Thoracic aorta (tissue), 2 donors: ENCODE data around the gene RNASE13. TPM values are rescaled to one million over a fixed set of nuclear protein-coding genes. Genes with fewer than 3 reads are reported as not detected.

Source experiments
- ATAC-seq: fragments of 150-250 bp; one replicate; pipeline ENCODE4 v1.8.0; 2017; ENCODE audit warnings: low read depth; ENCODE audit not compliant: insufficient number of reproducible peaks, low FRiP score
- DNase-seq: peaks from one replicate; pipeline ENCODE4 v3.0.0-alpha.2; 2020; ENCODE audit warnings: low spot score
- H3K27ac ChIP-seq, 2 donors: fragments of 200-600 bp; sonication (generic); 1 replicate in 1 of 2; 2 replicates in 1 of 2; pipeline ENCODE4 v1.5.1; 2016; ENCODE audit warnings: mild to moderate bottlenecking in 2 of 2, moderate library complexity in 2 of 2
- H3K27me3 ChIP-seq: fragments of 200-600 bp; sonication (generic); replicated peaks from 2 replicates; pipeline ENCODE4 v1.6.0; 2016; ENCODE audit warnings: mild to moderate bottlenecking; ENCODE audit not compliant: insufficient read depth
- H3K36me3 ChIP-seq: fragments of 200-600 bp; sonication (generic); one replicate; pipeline ENCODE4 v1.5.1; 2016
- H3K4me1 ChIP-seq, 2 donors: fragments of 200-600 bp; sonication (generic); 1 replicate in 1 of 2; 2 replicates in 1 of 2; pipeline versions ENCODE4 v1.5.1 to v1.6.0; 2016; ENCODE audit warnings: low read depth in 2 of 2, mild to moderate bottlenecking in 1 of 2; ENCODE audit not compliant: control insufficient read depth in 1 of 2
- H3K4me3 ChIP-seq: fragments of 200-600 bp; sonication (generic); 2 replicates; pipeline ENCODE4 v1.5.1; 2016; ENCODE audit warnings: mild to moderate bottlenecking
- H3K9me3 ChIP-seq: fragments of 200-600 bp; sonication (generic); 2 replicates; pipeline ENCODE4 v1.5.1; 2016
- CTCF ChIP-seq: fragments of 200-600 bp; sonication (generic); IDR thresholded peaks from one replicate; pipeline ENCODE4 v1.5.1; 2019; ENCODE audit warnings: antibody characterized with exemption
- total RNA-seq, 2 donors: library from RNA; depleted of rRNA; stranded (reverse); fragments of >200 nt; gene quantifications; one replicate each; pipeline versions ENCODE4 v1.1.0 to v1.2.3, GENCODE V29; 2016

The RNASE13 gene
- total RNA-seq, 2 donors from 2014 or later = not detected

GRCh38 chr14:21023174-21023573 lies 11.4 kb downstream of the RNASE13 start:
- H3K4me3 ChIP-seq = no peak overlapping the region
- DNase-seq (no peak), ATAC-seq (no peak)
- peak overlapping the region; percentile 89 to 94 for H3K27ac ChIP-seq
- no peaks in the 10 kb centered on the region for H3K9me3 ChIP-seq
- peaks cover 28% of the 10 kb centered on the region for H3K36me3 ChIP-seq
- H3K4me1 ChIP-seq = peaks cover 11 to 39% of the 10 kb centered on the region in 2 donors
- TF ChIP-seq CTCF = no peak
- H3K27me3 ChIP-seq = no peaks in the 10 kb centered on the region

GRCh38 chr14:21022686-21023085 lies 11.9 kb downstream of the RNASE13 start:
- DNase-seq (no peak), ATAC-seq (no peak)
- Histone ChIP-seq H3K9me3 (no peaks in the 10 kb centered on the region), H3K4me3 (no peak overlapping the region), H3K27me3 (no peaks in the 10 kb centered on the region), H3K4me1 (peaks cover 11 to 39% of the 10 kb centered on the region in 2 donors), H3K27ac (peak overlapping the region in 1 of 2 donors; percentile 94), H3K36me3 (peaks cover 33% of the 10 kb centered on the region)
- TF ChIP-seq CTCF = no peak

GRCh38 chr14:21020977-21021545 lies 13.5 kb downstream of the RNASE13 start:
- TF ChIP-seq CTCF = no peak
- peaks cover 39% of the 10 kb centered on the region for H3K36me3 ChIP-seq
- no peak overlapping the region for H3K27ac ChIP-seq
- DNase-seq (no peak), ATAC-seq (no peak)
- no peaks in the 10 kb centered on the region for H3K9me3 ChIP-seq
- no peaks in the 10 kb centered on the region for H3K27me3 ChIP-seq
- peaks cover 3 to 28% of the 10 kb centered on the region in 2 donors for H3K4me1 ChIP-seq
- no peak overlapping the region for H3K4me3 ChIP-seq

GRCh38 chr14:21019366-21019765 lies 15.2 kb downstream of the RNASE13 start:
- ATAC-seq (no peak), DNase-seq (no peak)
- no peak for TF ChIP-seq CTCF
- no peaks in the 10 kb centered on the region for H3K9me3 ChIP-seq
- no peak overlapping the region for H3K27ac ChIP-seq
- no peak overlapping the region for H3K4me3 ChIP-seq
- peaks cover 0 to 22% of the 10 kb centered on the region in 2 donors for H3K4me1 ChIP-seq
- peaks cover 39% of the 10 kb centered on the region for H3K36me3 ChIP-seq
- H3K27me3 ChIP-seq = no peaks in the 10 kb centered on the region

GRCh38 chr14:21018781-21019180 lies 15.8 kb downstream of the RNASE13 start:
- Histone ChIP-seq H3K27me3 (no peaks in the 10 kb centered on the region), H3K4me3 (no peak overlapping the region), H3K9me3 (no peaks in the 10 kb centered on the region), H3K27ac (no peak overlapping the region), H3K4me1 (peaks cover 0 to 16% of the 10 kb centered on the region in 2 donors), H3K36me3 (peaks cover 39% of the 10 kb centered on the region)
- TF ChIP-seq CTCF = no peak
- DNase-seq = no peak
- no peak for ATAC-seq
